GM21723 (cell line): ENCODE data around the gene LRRC63.

Experiments
- ATAC-seq: cut with Tn5 transposase; IDR thresholded peaks from one replicate; pipeline ENCODE4 v1.9.1; 2021; ENCODE audit warnings: mild to moderate bottlenecking, moderate library complexity; ENCODE audit not compliant: unreplicated experiment

Gene LRRC63

DNA sequence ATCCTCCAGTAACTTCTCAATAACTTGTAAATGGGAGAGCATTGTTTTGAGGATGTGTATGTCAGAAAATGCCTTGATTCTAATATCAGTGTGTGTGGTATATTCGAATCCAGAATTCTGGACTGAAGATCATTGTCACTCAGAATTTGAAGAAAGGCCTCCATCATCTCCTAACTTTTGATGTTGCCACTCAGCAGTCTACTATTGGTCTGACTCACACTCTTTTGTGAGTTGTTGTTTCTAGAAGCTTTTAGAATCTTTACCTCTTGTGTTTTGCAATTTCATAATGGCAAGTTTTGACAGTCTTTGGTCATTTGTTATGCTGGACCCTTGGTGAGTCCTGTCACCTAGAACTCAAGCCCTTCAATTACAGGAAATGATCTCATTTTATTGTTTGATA, 98.3 kb downstream of the LRRC63 start:
- no peak for ATAC-seq

DNA sequence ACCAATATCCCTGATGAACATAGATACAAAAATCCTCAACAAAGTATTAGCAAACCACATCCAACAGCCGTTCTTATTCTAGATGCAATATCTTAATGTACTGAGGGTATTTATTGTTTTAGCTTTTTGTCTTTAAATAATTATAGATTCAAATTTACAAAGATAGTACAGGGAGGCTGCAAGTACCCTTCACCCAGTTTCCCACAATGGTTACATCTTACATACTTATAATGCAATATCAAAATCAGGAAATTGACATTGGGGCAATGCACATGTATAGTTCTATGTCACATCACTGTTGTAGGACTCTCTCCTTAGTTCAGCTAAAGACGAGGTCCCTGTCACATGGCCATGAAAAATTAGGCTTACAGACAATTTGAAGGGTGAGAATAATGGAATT, 99.5 kb downstream of the LRRC63 start:
- no peak for ATAC-seq

DNA sequence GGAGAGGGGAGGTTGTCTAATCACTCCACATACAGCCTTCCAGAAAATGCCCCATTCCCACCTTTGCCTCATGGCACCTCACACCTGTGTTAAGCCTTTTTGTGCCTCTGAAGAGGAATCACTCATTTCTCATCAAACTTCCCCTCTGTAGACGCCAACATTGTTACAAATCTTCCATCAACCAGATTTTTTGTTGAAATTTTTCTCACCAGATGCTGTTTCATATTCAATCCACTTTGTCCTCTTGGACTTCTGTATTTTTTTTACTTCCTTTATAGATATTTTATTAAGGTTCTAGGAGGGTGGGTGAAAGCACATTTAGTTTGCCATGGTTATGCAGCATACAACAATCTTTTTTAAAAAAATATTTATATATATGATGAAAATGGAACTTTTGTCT, 101.3 kb downstream of the LRRC63 start:
- no peak for ATAC-seq

DNA sequence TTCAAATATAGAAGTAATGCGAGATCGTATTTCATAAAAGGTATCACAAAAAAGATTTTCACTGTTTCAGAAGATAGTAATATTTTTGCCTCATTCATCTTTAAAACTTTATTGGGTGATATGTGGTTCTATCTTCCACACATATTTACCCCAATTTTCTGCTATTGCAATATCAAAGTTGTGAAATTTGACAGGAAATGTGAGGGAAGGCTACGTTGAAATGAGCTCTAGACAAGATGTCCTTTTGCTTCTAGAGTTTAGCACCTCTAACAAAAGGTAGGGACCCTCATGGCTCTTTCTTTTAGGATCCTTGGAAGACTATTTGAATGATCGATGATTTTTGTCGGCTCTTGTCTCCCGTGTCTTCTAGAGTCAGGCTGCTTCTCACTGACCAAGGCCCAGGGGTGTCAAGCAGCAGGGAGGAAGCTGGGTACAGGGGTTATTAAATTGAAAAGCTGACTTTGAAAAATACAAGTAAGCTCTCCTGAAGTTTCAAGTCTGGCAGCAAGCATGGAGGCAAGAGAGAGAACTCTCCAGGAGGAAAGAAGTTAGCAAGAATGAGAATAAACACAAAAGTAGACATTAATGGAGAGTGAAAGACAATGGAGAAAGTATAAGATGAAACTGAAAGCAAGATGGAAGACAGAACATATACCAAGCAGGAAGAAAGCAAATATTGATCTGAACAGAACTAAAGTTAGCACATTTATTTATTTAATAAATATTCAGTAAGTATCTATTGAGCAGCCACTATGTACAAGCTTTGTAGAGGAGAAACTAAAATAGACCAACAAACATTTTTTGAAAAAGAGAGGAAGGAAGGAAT, 101.9 kb downstream of the LRRC63 start:
- no peak for ATAC-seq

DNA sequence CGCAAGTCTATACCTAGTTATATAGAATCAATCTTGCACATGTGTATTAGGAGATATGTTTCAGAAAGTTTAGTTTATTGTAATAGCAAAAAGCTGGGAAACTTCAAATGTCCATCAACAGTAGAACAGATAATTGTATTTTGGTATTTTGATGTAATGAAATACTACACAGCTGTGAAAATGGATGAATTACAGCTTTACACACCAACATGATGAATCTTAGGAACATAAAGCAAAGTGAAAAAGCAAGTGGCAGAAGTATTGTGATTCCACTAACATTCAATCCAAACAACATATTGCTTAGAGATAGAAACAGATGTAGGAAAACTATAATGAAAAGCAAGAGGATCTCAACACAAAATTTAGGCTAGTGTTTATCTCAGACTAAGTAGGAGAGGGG, 102.9 kb downstream of the LRRC63 start:
- ATAC-seq: no peak

DNA sequence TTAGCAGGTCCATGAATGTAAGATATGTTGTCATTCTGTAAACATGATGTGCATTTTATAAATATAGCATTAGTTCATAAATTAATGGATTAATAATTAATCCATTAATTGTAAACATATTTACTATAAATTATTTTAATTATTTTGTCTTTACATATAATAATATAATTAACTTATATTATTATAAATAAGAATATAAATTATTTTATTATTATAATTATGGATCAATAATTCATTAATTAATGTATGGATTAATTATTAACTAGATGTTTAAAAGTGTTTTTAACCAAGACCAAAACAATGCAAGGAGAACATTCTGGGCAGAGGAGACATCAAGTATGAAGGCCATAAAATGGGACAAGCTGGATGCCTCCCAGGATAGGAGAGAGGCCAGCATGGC, 103.3 kb downstream of the LRRC63 start:
- ATAC-seq: no peak

DNA sequence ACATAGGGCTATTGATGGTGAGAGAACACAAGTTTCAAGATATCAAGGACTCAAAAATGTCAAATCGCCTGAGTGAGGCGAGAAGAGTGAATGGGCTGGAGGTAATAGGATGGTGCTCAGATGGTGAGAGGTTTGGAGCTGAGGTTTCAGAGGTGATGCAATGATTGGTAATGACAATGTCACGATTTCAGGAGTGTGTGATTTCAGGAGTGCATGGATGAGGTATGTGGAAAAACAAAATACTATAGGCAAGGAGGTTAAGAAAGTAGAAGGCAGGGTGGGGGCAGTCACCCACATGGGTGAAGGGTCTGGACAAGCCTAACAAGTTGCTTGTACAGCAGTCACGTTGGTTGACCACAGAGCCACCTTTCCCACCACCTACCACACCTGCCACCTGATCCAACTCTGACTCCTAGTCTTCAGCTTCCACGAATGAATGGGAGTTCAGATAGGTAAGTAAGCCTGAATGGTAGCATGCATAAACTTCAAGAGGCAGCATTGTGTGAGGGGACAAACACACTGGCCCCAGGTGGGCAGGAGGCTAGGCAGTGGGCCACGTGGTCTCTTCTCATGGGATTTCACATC, 103.9 kb downstream of the LRRC63 start:
- ATAC-seq: no peak

DNA sequence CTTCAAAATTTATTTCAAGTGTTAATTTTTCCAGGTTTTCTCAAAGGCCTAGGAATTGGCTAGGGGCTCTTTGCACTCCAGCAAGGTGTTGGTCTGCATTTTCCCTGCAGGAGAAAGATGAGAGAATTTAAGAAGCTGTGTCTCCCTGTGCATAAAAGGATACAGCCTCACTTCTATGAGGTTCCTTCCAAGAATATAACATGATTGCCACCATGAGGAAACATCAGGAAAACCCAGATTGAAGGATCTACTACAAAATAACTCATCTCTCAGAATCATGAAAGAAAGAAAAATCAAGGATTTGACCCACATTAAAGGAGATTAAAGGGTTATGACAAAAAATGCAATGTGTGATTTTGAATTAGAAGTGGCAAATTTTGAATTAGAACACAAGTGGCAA, 105.4 kb downstream of the LRRC63 start:
- no peak for ATAC-seq

DNA sequence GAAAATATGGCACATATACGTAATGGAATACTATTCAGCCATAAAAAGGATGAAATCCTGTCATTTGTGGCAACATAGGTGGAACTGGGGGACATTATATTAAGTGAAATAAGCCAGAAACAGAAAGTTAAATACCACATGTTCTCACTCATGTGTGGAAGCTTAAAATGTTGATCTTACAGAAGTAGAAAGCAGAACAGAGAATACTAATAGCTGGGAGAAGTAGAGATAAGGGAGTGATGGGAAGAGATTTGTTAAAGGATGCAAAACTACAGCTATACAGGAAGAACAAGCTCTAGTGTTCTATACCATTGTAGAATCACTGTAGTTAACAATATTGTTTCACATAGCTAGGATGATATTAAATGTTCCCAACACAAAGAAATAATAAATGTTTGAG, 107.3 kb downstream of the LRRC63 start:
- no peak for ATAC-seq

DNA sequence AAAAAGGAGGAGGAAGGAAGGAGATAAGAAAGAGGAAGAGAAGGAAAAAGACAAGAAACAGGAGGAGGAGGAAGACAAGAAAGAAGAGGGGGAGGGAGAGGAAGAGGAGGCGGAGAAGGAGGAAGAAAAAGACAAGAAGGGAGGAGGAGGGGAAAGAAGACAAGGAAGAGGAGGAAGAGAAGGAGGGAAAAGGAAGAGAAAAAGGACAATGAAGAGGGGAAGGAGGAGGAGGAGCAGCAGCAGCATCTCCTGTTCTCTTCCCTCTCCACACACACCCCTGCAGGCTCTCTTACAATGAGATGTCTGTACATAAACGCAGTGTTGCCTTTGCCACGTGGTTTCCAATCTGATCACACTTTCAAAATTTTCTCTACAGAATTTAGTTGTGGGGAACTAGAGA, 108.7 kb downstream of the LRRC63 start:
- ATAC-seq: no peak

DNA sequence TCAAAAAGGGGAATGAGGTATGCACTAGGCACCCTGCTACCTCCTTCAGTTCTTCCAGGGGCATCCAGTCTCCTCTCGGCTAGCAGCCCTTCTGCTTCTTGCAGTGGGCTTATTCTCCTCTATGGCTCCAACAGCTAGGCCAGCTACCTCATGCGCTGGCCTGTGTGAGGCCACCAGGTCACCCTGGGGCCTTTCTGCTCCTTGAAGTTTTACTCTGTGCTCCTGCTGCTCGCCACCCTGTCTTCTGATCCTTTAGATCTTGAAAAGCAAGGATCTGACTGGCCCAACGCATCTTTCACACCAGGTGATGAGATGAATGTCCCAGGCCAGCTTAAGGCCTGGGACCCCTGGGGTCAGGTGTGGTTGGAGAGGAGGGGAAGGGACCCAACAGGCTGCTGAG, 109.1 kb downstream of the LRRC63 start:
- no peak for ATAC-seq

DNA sequence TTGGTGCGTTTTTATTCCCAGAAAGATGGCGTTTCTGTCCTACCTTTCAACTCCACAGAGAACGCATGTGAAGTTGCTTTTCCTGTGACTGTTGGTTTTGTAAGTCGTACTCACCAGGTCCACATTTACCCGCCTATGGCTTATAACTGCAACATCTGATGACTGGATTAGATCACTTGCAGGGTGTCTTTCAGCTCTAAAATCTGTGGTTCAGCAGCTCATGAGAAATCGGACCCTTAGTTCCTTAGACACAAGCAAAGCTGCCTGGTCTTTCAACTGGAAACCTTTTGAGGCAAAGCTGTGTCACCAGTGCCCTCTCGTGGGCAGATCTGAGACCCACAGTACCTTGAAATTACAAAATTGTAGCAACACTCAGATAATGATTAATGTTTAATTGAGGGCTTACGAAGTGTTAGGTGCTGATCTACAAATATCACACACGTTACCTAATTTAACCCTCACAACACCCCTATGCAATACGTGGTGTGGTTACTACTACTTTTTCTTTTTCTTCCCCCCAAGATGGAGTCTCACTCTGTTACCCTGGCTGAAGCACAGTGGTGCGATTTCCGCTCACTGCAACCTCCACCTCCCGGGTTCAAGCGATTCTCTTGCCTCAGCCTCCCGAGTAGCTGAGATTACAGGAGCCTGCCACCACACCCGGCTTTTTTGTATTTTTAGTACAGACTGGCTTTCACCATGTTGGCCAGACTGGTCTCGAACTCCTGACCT, 109.9 kb downstream of the LRRC63 start:
- peak; percentile 63 for ATAC-seq

DNA sequence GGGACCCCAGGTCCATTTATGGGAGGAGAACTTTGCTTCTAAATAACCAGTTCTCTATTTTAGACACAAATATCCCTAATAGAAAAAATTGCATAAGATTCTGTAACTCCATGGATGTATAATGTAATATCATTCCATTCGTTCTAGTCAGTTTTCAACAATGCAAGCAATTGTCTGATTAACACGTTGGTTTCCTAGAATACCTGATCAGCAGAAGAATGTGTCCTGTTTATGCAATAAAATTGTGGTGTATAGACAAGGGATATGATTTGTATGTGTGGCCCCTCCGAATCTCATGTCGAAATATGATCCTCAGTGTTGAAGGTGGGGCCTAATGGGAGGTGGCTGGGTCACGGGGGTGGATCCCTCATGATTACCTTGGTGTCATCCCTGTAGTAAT, 113.2 kb downstream of the LRRC63 start:
- no peak for ATAC-seq
